ENCODE data around the gene NAV3.

GRCh38 chr12:77979597-77980250 lies 149.0 kb downstream of the NAV3 start:
- TF ChIP-seq CTCF (conservative IDR thresholded peaks at IDR 0.05; ENCODE audit: low read depth, low read length) (no peak), EZH2 (IDR thresholded peaks at IDR 0.05; ENCODE audit: low read length, unreplicated experiment) (no peak), EZH2phosphoT487 (IDR thresholded peaks at IDR 0.05; ENCODE audit: borderline replicate concordance, low read length) (no peak)

All from PC-3 (cell line).